ENCODE results near the gene MTG2. TPM values are rescaled to one million over a fixed set of nuclear protein-coding genes. Genes with fewer than 3 reads are reported as not detected.

Gene MTG2
- polyA plus RNA-seq, 1 donor (not counting 4 experiments of a cell fraction or from before 2014, with no cell fraction given), result 24.7 TPM

DNA sequence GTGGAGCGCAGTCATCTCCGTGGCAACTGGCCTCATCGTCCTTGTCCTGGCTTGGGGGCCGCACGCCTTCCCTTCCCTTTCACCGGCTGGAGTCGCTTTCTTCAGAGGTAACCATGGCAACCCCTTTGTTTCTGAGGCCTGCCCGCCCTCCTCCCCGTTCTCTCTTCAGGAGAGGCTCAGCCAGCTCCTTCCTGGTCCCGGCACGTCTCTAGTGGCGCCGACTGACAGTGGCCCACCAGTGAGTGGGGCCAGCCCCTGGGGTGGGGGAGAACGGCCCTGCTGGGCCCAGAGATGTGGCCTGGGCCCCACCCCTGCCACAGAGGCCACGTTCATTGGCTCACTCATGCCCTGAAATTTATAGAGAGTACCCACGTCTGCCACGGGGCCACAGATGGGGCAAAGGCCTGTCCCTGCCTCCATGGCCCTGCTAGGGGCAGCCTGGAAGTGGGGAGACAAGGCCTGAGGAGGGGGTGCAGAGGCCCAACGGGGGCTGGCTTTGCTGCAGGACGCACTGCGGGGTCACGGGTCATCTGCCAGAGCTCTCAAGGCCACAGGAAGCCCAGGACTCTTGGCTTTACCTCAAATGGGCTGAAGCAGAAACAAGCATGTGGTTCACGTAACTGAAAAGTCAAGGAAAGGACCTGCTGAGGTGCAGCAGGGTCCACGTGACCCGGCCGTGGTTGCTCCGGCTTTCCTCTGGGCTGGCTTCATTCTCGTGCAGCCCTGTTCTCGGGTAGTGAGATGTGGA, 54.1 kb downstream of the MTG2 start:
- Histone ChIP-seq H3K4me3 (ENCODE audit: control insufficient read depth in 2 of 3, extremely low read depth in 1 of 3, insufficient read depth in 2 of 3, low read depth in 1 of 3, low read length in 3 of 3) (no peak overlapping the region), H3K27me3 (ENCODE audit: control insufficient read depth, extremely low read depth, insufficient read depth, low read length) (peaks cover 28% of the 10 kb centered on the region), H3K9me3 (ENCODE audit: control insufficient read depth, low read depth, low read length) (peaks cover 4% of the 10 kb centered on the region), H3K27ac (ENCODE audit: control insufficient read depth, insufficient read depth, low read length) (no peak overlapping the region), H3K4me2 (ENCODE audit: control insufficient read depth, extremely low read depth, insufficient read depth, low read depth, low read length) (no peak overlapping the region), H3K4me1 (ENCODE audit: control insufficient read depth, extremely low read depth, insufficient read depth, low read length) (peaks cover 32% of the 10 kb centered on the region), H3K9ac (ENCODE audit: control insufficient read depth, extremely low read depth, insufficient read depth, low read length) (no peak overlapping the region), H2AFZ (ENCODE audit: control insufficient read depth, low read length) (no peak overlapping the region), H3K9me1 (ENCODE audit: control insufficient read depth, extremely low read depth, insufficient read depth, low read length) (peaks cover 7% of the 10 kb centered on the region), H3K36me3 (ENCODE audit: control insufficient read depth in 2 of 2, extremely low read depth in 1 of 2, insufficient read depth in 2 of 2, low read length in 2 of 2) (peaks cover 0 to 5% of the 10 kb centered on the region in 2 experiments), H4K20me1 (ENCODE audit: control insufficient read depth, extremely low read depth, insufficient read depth, low read length) (peaks cover 10% of the 10 kb centered on the region), H3K79me2 (ENCODE audit: control insufficient read depth, insufficient read depth, low read length) (peaks cover 23% of the 10 kb centered on the region)
- no peak for TF ChIP-seq CTCF (optimal IDR thresholded peaks at IDR 0.05 in 1 of 3, IDR thresholded peaks at IDR 0.05 in 1 of 3, conservative IDR thresholded peaks at IDR 0.05 in 1 of 3; ENCODE audit: extremely low read depth in 1 of 3, insufficient read depth in 2 of 3, low read length in 3 of 3)
- TF ChIP-seq EZH2 (IDR thresholded peaks at IDR 0.05; ENCODE audit: low read length), result no peak
- no peak for DNase-seq (ENCODE audit: low read depth, low spot score)
- dilution Hi-C loops (cut with MboI; ENCODE audit: extremely low pct_ligation_motif_present, low sequenced_read_pairs), result no loop called here
- no peak for FAIRE-seq

- peaks cover 0 to 6% of the 10 kb centered on the region in 2 experiments for H3K36me3 ChIP-seq (ENCODE audit: control insufficient read depth in 2 of 2, extremely low read depth in 1 of 2, insufficient read depth in 2 of 2, low read length in 2 of 2)
- peak overlapping the region; percentile 65 for H3K4me2 ChIP-seq (ENCODE audit: control insufficient read depth, extremely low read depth, insufficient read depth, low read depth, low read length)
- no peak for DNase-seq (ENCODE audit: low read depth, low spot score)
- no peak for FAIRE-seq
- no peak for TF ChIP-seq CTCF (optimal IDR thresholded peaks at IDR 0.05 in 1 of 3, IDR thresholded peaks at IDR 0.05 in 1 of 3, conservative IDR thresholded peaks at IDR 0.05 in 1 of 3; ENCODE audit: extremely low read depth in 1 of 3, insufficient read depth in 2 of 3, low read length in 3 of 3)
- TF ChIP-seq EZH2 (IDR thresholded peaks at IDR 0.05; ENCODE audit: low read length), result no peak
- peaks cover 23% of the 10 kb centered on the region for H3K27me3 ChIP-seq (ENCODE audit: control insufficient read depth, extremely low read depth, insufficient read depth, low read length)
- H2AFZ ChIP-seq (ENCODE audit: control insufficient read depth, low read length), result no peak overlapping the region
- H3K4me3 ChIP-seq (ENCODE audit: control insufficient read depth in 2 of 3, extremely low read depth in 1 of 3, insufficient read depth in 2 of 3, low read depth in 1 of 3, low read length in 3 of 3), result no peak overlapping the region
- no peak overlapping the region for H3K27ac ChIP-seq (ENCODE audit: control insufficient read depth, insufficient read depth, low read length)
- H3K9me1 ChIP-seq (ENCODE audit: control insufficient read depth, extremely low read depth, insufficient read depth, low read length), result peaks cover 7% of the 10 kb centered on the region
- H3K4me1 ChIP-seq (ENCODE audit: control insufficient read depth, extremely low read depth, insufficient read depth, low read length), result peaks cover 33% of the 10 kb centered on the region
- dilution Hi-C loops (cut with MboI; ENCODE audit: extremely low pct_ligation_motif_present, low sequenced_read_pairs), result no loop called here
- H4K20me1 ChIP-seq (ENCODE audit: control insufficient read depth, extremely low read depth, insufficient read depth, low read length), result peaks cover 12% of the 10 kb centered on the region
- no peak overlapping the region for H3K9ac ChIP-seq (ENCODE audit: control insufficient read depth, extremely low read depth, insufficient read depth, low read length)
- peaks cover 4% of the 10 kb centered on the region for H3K9me3 ChIP-seq (ENCODE audit: control insufficient read depth, low read depth, low read length)
- H3K79me2 ChIP-seq (ENCODE audit: control insufficient read depth, insufficient read depth, low read length), result peaks cover 29% of the 10 kb centered on the region
These were observed 54.6 kb downstream of the MTG2 start for GRCh38 chr20:62237514-62237800.

All from keratinocyte (primary cell).